K562 (cell line): ENCODE data around the gene SNX9. TPM values are rescaled to one million over a fixed set of nuclear protein-coding genes. Genes with fewer than 3 reads are reported as not detected.

Experiments used
- ATAC-seq: fragments of 200-7000 bp; cut with Tn5 transposase; 3 replicates; pipeline ENCODE4 v1.9.1; 2020; ENCODE audit warnings: moderate library complexity
- BruUV-seq: library from RNA; stranded (reverse); fragments of 400-500 nt; replicated peaks from 2 replicates; lab custom pipeline; 2021; lab: Mats Ljungman, UMichigan
- CTCF ChIA-PET: fragments of 300-600 bp; formaldehyde crosslinking; extraction: SDS; loops from one replicate; lab custom pipeline; 2021; ENCODE audit warnings: low intra/inter-chr PET ratio; lab: Yijun Ruan, JAX
- POLR2A ChIA-PET: fragments of 300-600, 350-650 bp; sonication (Branson Sonifier 250); formaldehyde crosslinking; extraction: SDS; loops from one replicate; lab custom pipeline; 2021; ENCODE audit warnings: antibody characterized with exemption, inconsistent platforms; lab: Yijun Ruan, JAX
- DNase-seq, 4 experiments: peaks; one replicate each; pipeline versions ENCODE4 v3.0.0 to v3.0.0-alpha.2; 2011 to 2018; ENCODE audit warnings: low spot score in 3 of 4, mixed read lengths in 3 of 4; ENCODE audit errors: extremely low read depth in 1 of 4
- FAIRE-seq: peaks from 2 replicates; lab custom pipeline; 2011; peaks lifted over from hg19 to GRCh38; lab: Jason Lieb, UNC
- H2AFZ ChIP-seq: 2 replicates; pipeline ENCODE4 v1.6.0; 2011; ENCODE audit warnings: low read depth, low read length, control low read depth, inconsistent platforms
- H3K27ac ChIP-seq: fragments of 200-600 bp; 3 replicates; pipeline ENCODE4 v1.8.0; 2011; ENCODE audit warnings: low read depth, mild to moderate bottlenecking, control low read depth, inconsistent platforms, low read length, moderate library complexity, mixed read lengths; ENCODE audit errors: extremely low read depth
- H3K27me3 ChIP-seq, 2 experiments: fragments of 300-600 bp in 1 of 2; 2 replicates in 1 of 2; 3 replicates in 1 of 2; pipeline versions ENCODE4 v1.6.0 to v1.8.0; 2011; ENCODE audit warnings: inconsistent platforms in 2 of 2, low read length in 2 of 2, mild to moderate bottlenecking in 1 of 2, mixed read lengths in 1 of 2, moderate library complexity in 1 of 2; ENCODE audit not compliant: control insufficient read depth in 2 of 2, insufficient read depth in 2 of 2
- H3K36me3 ChIP-seq: fragments of 300-600 bp; 3 replicates; pipeline ENCODE4 v1.8.0; 2011; ENCODE audit warnings: mild to moderate bottlenecking, low read length, inconsistent platforms; ENCODE audit not compliant: control insufficient read depth, insufficient read depth
- H3K4me1 ChIP-seq, 2 experiments: fragments of 200-600 bp in 1 of 2; replicated peaks in 1 of 2; 2 replicates in 1 of 2; 3 replicates in 1 of 2; pipeline versions ENCODE4 v1.5.1 to v1.8.0; 2011; ENCODE audit warnings: inconsistent platforms in 2 of 2, low read length in 2 of 2, mild to moderate bottlenecking in 1 of 2, mixed read lengths in 1 of 2, moderate library complexity in 1 of 2; ENCODE audit not compliant: control insufficient read depth in 2 of 2, insufficient read depth in 2 of 2
- H3K4me2 ChIP-seq: 2 replicates; pipeline ENCODE4 v1.6.1; 2011; ENCODE audit warnings: low read length, control low read depth, inconsistent platforms, mixed read lengths; ENCODE audit not compliant: insufficient read depth
- H3K4me3 ChIP-seq: fragments of 200-600 bp; sonication (generic), shearing (Covaris generic); 2 replicates; pipeline ENCODE4 v1.5.1; 2016; ENCODE audit warnings: control low read depth, inconsistent platforms
- H3K79me2 ChIP-seq: fragments of 200-600 bp; 3 replicates; pipeline ENCODE4 v1.8.0; 2011; ENCODE audit warnings: low read length, inconsistent platforms; ENCODE audit not compliant: control insufficient read depth, insufficient read depth
- H3K9ac ChIP-seq, 2 experiments: 2 replicates each; pipeline versions ENCODE4 v1.6.0 to v1.6.1; 2011; ENCODE audit warnings: low read depth in 2 of 2, low read length in 2 of 2, control low read depth in 1 of 2, inconsistent platforms in 1 of 2, mild to moderate bottlenecking in 1 of 2, mixed read lengths in 1 of 2; ENCODE audit not compliant: insufficient read depth in 1 of 2
- H3K9me1 ChIP-seq: one replicate; pipeline ENCODE4 v1.6.0; 2011; ENCODE audit warnings: inconsistent platforms, mild to moderate bottlenecking, low read length, moderate library complexity; ENCODE audit not compliant: control insufficient read depth, insufficient read depth
- H3K9me3 ChIP-seq: replicated peaks from 2 replicates; pipeline ENCODE4 v1.5.1; 2011; ENCODE audit warnings: low read depth, low read length, inconsistent platforms; ENCODE audit not compliant: control insufficient read depth, insufficient read depth
- H4K20me1 ChIP-seq: replicated peaks from 2 replicates; pipeline ENCODE4 v1.6.1; 2011; ENCODE audit warnings: low read length, inconsistent platforms, mixed read lengths; ENCODE audit not compliant: control insufficient read depth, insufficient read depth
- BRCA1 ChIP-seq, 2 experiments: fragments of 450-650 bp in 1 of 2; sonication (generic) in 1 of 2; formaldehyde crosslinking in 1 of 2; IDR thresholded peaks; 2 replicates each; pipeline versions ENCODE4 v1.5.0 to v1.6.1; 2017 to 2020; ENCODE audit warnings: mild to moderate bottlenecking in 1 of 2, missing genetic modification reagents in 1 of 2
- CBFA2T2 ChIP-seq: fragments of 450-650 bp; conservative IDR thresholded peaks from 2 replicates; pipeline ENCODE4 v1.6.1; 2017; ENCODE audit warnings: mild to moderate bottlenecking
- GABPB1 ChIP-seq: sonication (generic); formaldehyde crosslinking; IDR thresholded peaks from 2 replicates; pipeline ENCODE4 v1.8.0; 2022; ENCODE audit warnings: mild to moderate bottlenecking, missing genetic modification reagents
- NR0B1 ChIP-seq: fragments of 450-650 bp; IDR thresholded peaks from one replicate; pipeline ENCODE4 v1.6.1; 2018; ENCODE audit warnings: mild to moderate bottlenecking, moderate library complexity; ENCODE audit not compliant: partially characterized antibody
- PTBP1 ChIP-seq: fragments of 200-400 bp; formaldehyde crosslinking; IDR thresholded peaks from 2 replicates; pipeline ENCODE4 v1.6.1; 2017; ENCODE audit warnings: low read depth, low read length
- RCOR1 ChIP-seq, 2 experiments: IDR thresholded peaks; 2 replicates each; pipeline ENCODE4 v1.6.1; 2012; ENCODE audit warnings: low read depth in 2 of 2, low read length in 2 of 2, borderline replicate concordance in 1 of 2, improper control_type of control experiment in 1 of 2
- RFX1 ChIP-seq: fragments of 450-650 bp; IDR thresholded peaks from 2 replicates; pipeline ENCODE4 v1.6.1; 2016; ENCODE audit warnings: mild to moderate bottlenecking, moderate library complexity
- SRSF9 ChIP-seq: fragments of 200-400 bp; formaldehyde crosslinking; IDR thresholded peaks from 2 replicates; pipeline ENCODE4 v1.6.1; 2017; ENCODE audit warnings: low read depth, low read length, borderline replicate concordance
- TAF7 ChIP-seq: fragments of 450-650 bp; IDR thresholded peaks from 2 replicates; pipeline ENCODE4 v1.6.1; 2016; ENCODE audit warnings: missing genetic modification characterization, missing compliant biosample characterization
- ZKSCAN8 ChIP-seq: fragments of 200-800 bp; sonication (Bioruptor generic); IDR thresholded peaks from 2 replicates; pipeline ENCODE4 v1.6.1; 2016; ENCODE audit warnings: missing genetic modification characterization, missing compliant biosample characterization
- ZNF583 ChIP-seq: fragments of 250-450 bp; sonication (Bioruptor Pico); IDR thresholded peaks from 2 replicates; pipeline ENCODE4 v1.4.0; 2020
- WGBS: fragments of 100-300 bp; shearing (Covaris generic); methylation state at CpG from one replicate; pipeline ENCODE4 v1.1.6; 2016; ENCODE audit warnings: low coverage, mixed read lengths; ENCODE audit not compliant: insufficient coverage; ENCODE audit errors: missing lambda C conversion rate; 5-methylcytosine and 5-hydroxymethylcytosine counted together
- in situ Hi-C: fragments of 300-500 bp; cut with MboI; formaldehyde crosslinking; loops from 4 replicates; pipeline ENCODE4 v1.15.0; 2018; ENCODE audit warnings: inconsistent platforms, mixed read lengths
- intact Hi-C: fragments of 100-400 bp; cut with micrococcal nuclease; formaldehyde crosslinking; loops from 2 replicates; pipeline ENCODE4 v1.14.2; 2022
- polyA plus RNA-seq, 8 experiments: library from polyadenylated mRNA; depleted of rRNA in 4 of 8; stranded (reverse) in 5 of 8; unstranded in 3 of 8; fragments of >200 nt; fragmentation: Nextera tagmentation in 2 of 8; fragmentation: Illumina TruSeq in 1 of 8; extraction: Ambion mirVana in 2 of 8; extraction: Trizol in 1 of 8; gene quantifications; 2 replicates each; pipeline versions ENCODE4 v1.2.1 to v1.2.3, GENCODE V29; 2011 to 2014; ENCODE audit warnings: inconsistent platforms in 1 of 8, missing spikeins in 1 of 8
- total RNA-seq, 7 experiments: library from RNA; depleted of rRNA in 6 of 7; stranded (reverse); fragments of >200 nt in 6 of 7; fragmentation: Illumina TruSeq in 2 of 7; extraction: Trizol in 2 of 7; gene quantifications; 2 replicates each; pipeline versions ENCODE4 v1.2.1 to v1.2.3, GENCODE V29; 2011 to 2021; ENCODE audit warnings: low replicate concordance in 1 of 7
- TF ChIP-seq, protein P1 (sequence below), 2 experiments: fragments of 450-650 bp; IDR thresholded peaks; 2 replicates each; pipeline ENCODE4 v1.6.1; 2016

The SNX9 gene
- total and polyA plus RNA-seq, 9 of the 15 experiments (the other 6 are each of a cell fraction or from before 2014, with no cell fraction given), result 6.0 to 81.7 (median 57.1) TPM

DNA sequence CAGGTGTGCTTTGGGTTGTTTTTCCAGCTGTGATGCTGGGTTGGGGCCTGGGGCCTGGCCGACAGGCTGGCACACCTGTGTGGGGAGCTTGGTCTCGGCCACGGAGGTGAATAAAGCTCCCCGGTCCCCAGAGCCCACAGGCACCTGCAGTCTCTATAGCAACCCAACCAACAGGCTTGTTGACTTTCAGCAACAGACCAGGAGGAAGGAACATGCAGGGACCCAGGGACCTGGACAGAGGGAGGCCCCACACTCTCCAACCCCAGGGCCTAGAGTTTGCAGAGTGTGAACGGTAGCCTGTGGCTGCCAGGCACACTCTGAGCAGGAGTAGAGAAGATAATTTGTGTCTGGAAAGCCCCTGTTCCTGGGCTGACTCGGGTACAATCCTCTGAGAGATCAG, 144.0 kb downstream of the SNX9 start:
- no peak overlapping the region for H3K4me2 ChIP-seq
- no TSS peak for BruUV-seq
- ChIA-PET POLR2A (interaction anchor here (2.9 kb wide), 1 partner anchor 9 kb away, joined by 9 read pairs; no protein-coding TSS in a partner anchor), CTCF (no interaction called here)
- H3K27me3 ChIP-seq, result no peaks in the 10 kb centered on the region; a peak in 1 of 5 replicates
- H4K20me1 ChIP-seq, result no peaks in the 10 kb centered on the region
- TF ChIP-seq, protein P1, sequence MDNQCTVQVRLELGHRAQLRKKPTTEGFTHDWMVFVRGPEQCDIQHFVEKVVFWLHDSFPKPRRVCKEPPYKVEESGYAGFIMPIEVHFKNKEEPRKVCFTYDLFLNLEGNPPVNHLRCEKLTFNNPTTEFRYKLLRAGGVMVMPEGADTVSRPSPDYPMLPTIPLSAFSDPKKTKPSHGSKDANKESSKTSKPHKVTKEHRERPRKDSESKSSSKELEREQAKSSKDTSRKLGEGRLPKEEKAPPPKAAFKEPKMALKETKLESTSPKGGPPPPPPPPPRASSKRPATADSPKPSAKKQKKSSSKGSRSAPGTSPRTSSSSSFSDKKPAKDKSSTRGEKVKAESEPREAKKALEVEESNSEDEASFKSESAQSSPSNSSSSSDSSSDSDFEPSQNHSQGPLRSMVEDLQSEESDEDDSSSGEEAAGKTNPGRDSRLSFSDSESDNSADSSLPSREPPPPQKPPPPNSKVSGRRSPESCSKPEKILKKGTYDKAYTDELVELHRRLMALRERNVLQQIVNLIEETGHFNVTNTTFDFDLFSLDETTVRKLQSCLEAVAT (IDR thresholded peaks at IDR 0.05), result no peak
- TF ChIP-seq RFX1 (no peak), BRCA1 (IDR thresholded peaks at IDR 0.05) (no peak), BRCA1 (CRISPR knock-in tag; IDR thresholded peaks at IDR 0.05) (no peak), SRSF9 (no peak), PTBP1 (no peak), RCOR1 (IDR thresholded peaks at IDR 0.05; ENCODE audit: borderline replicate concordance in 1 of 2, low read depth in 2 of 2, low read length in 2 of 2) (no peak), GABPB1 (no peak), TAF7 (tag) (no peak), ZKSCAN8 (CRISPR knock-in tag) (no peak), CBFA2T2 (no peak), ZNF583 (CRISPR knock-in tag) (no peak), NR0B1 (no peak)
- H3K4me1 ChIP-seq, result peaks cover 10 to 21% of the 10 kb centered on the region in 2 experiments
- intact Hi-C loops (no loop called here), in situ Hi-C loops (no loop called here)
- H3K4me3 ChIP-seq, result no peak overlapping the region
- H3K79me2 ChIP-seq, result no peaks in the 10 kb centered on the region
- FAIRE-seq, result no peak
- 41% methylated on average over 6 of the region's 6 CpGs for WGBS
- H3K27ac ChIP-seq, result no peak overlapping the region
- H3K9me3 ChIP-seq, result no peaks in the 10 kb centered on the region
- H3K9me1 ChIP-seq, result no peaks in the 10 kb centered on the region
- no peak for DNase-seq
- no peak for ATAC-seq
- no peak overlapping the region for H2AFZ ChIP-seq
- no peaks in the 10 kb centered on the region for H3K36me3 ChIP-seq
- no peak overlapping the region for H3K9ac ChIP-seq
